ENCODE measurements around the gene TYW1B. TPM values are rescaled to one million over a fixed set of nuclear protein-coding genes. Genes with fewer than 3 reads are reported as not detected.
"Not testable (repeated sequence)": the region's sequence is repeated elsewhere in the genome, so short reads cannot be mapped to it uniquely, and the experiment has no call there.

The TYW1B gene
- total RNA-seq, 4 donors from 2014 or later: 2.4 to 7.1 (median 6.1) TPM

- no peak overlapping the region for H3K27ac ChIP-seq
- no peak for DNase-seq (ENCODE audit: low spot score in 2 of 2)
- peaks cover 0 to 11% (median under 1%) of the 10 kb centered on the region in 4 donors for H3K9me3 ChIP-seq
- WGBS, 2 donors: 96 to 97% methylated on average over 5 of the region's 5 CpGs
- TF ChIP-seq CTCF (IDR thresholded peaks at IDR 0.05): no peak
- no peak for TF ChIP-seq EP300 (IDR thresholded peaks at IDR 0.05)
- TF ChIP-seq POLR2A (IDR thresholded peaks at IDR 0.05): no peak
- H3K27me3 ChIP-seq: no peaks in the 10 kb centered on the region
- no peak overlapping the region for H3K4me3 ChIP-seq
- peaks cover 0 to 22% (median 0%) of the 10 kb centered on the region in 3 donors for H3K36me3 ChIP-seq
- H3K4me1 ChIP-seq: no peaks in the 10 kb centered on the region
Observed at GRCh38 chr7:72753781-72754180, 74.2 kb downstream of the TYW1B start.

DNA sequence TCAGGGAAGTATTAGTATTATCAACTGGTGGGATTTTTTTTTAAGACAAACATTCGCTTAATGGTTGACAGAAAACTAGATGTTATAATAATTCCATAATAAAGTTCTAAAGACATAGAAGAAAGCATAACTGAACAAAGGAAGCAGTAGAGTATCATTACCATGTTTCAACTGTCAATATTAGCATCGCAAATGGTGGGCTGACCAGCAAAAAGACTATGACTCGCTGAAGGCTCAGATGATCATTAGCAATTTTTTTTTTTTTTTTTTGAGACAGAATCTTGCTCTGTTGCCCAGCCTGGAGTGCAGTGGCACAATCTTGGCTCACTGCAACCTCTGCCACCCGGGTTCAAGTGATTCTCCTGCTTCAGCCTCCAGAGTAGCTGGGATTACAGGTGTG, 74.8 kb downstream of the TYW1B start:
- H3K4me3 ChIP-seq; H3K9me3 ChIP-seq; H3K27me3 ChIP-seq; H3K27ac ChIP-seq; DNase-seq (ENCODE audit: low spot score in 2 of 2); H3K4me1 ChIP-seq: not testable (repeated sequence)
- 95 to 98% methylated on average over 4 of the region's 4 CpGs for WGBS, 2 donors
- H3K36me3 ChIP-seq: peaks cover 0 to 17% (median 0%) of the 10 kb centered on the region in 3 donors

GRCh38 chr7:72751978-72752377, 76.0 kb downstream of the TYW1B start:
- 69 to 91% methylated on average over 2 of the region's 2 CpGs for WGBS, 2 donors
- TF ChIP-seq EP300 (IDR thresholded peaks at IDR 0.05) (no peak), CTCF (IDR thresholded peaks at IDR 0.05) (no peak), POLR2A (IDR thresholded peaks at IDR 0.05) (no peak)
- Histone ChIP-seq H3K9me3 (no peaks in the 10 kb centered on the region), H3K4me3 (no peak overlapping the region), H3K36me3 (peaks cover 0 to 7% (median 0%) of the 10 kb centered on the region in 3 donors), H3K27ac (no peak overlapping the region), H3K27me3 (no peaks in the 10 kb centered on the region), H3K4me1 (no peaks in the 10 kb centered on the region)
- no peak for DNase-seq (ENCODE audit: low spot score in 2 of 2)

DNA sequence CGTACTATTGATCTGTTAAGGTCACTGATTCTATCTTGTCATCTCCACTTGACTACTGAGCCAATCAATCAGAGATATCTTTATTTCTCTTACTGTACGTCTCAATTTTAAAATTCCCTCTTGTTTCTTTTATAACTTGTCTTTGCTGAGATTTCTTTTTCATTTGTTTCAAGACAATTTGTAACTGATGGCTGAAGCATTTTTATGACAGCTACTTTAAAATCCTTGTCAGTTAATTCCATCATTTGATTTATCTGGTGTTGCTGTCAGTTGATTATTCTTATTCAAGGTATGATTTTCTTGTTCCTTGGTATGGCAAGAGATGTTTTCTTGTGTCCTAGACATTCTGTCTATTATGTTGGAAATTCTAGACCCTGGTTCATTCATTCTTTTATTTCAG, 76.6 kb downstream of the TYW1B start:
- 95 to 97% methylated on average over 2 of the region's 2 CpGs for WGBS, 2 donors
- no peak overlapping the region for H3K27ac ChIP-seq
- TF ChIP-seq CTCF (IDR thresholded peaks at IDR 0.05): no peak
- TF ChIP-seq EP300 (IDR thresholded peaks at IDR 0.05): no peak
- TF ChIP-seq POLR2A (IDR thresholded peaks at IDR 0.05): no peak
- H3K4me3 ChIP-seq: no peak overlapping the region
- no peaks in the 10 kb centered on the region for H3K9me3 ChIP-seq
- no peak for DNase-seq (ENCODE audit: low spot score in 2 of 2)
- no peaks in the 10 kb centered on the region for H3K27me3 ChIP-seq
- no peaks in the 10 kb centered on the region for H3K4me1 ChIP-seq
- H3K36me3 ChIP-seq: peaks cover 0 to 7% (median 0%) of the 10 kb centered on the region in 3 donors

GRCh38 chr7:72748649-72749048, 79.4 kb downstream of the TYW1B start:
- DNase-seq (ENCODE audit: low spot score in 2 of 2); H3K4me1 ChIP-seq; H3K27me3 ChIP-seq; H3K4me3 ChIP-seq; H3K27ac ChIP-seq; H3K36me3 ChIP-seq; H3K9me3 ChIP-seq: not testable (repeated sequence)

GRCh38 chr7:72744244-72744926, 83.6 kb downstream of the TYW1B start:
- not testable (repeated sequence) for H3K27ac ChIP-seq; H3K27me3 ChIP-seq; H3K4me1 ChIP-seq; DNase-seq (ENCODE audit: low spot score in 2 of 2); H3K9me3 ChIP-seq
- H3K4me3 ChIP-seq: peak overlapping the region in 1 of 4 donors; percentile 27
- H3K36me3 ChIP-seq: peaks cover 0 to 23% (median 0%) of the 10 kb centered on the region in 3 donors
- 47 to 59% methylated on average over 10 of the region's 10 CpGs for WGBS, 2 donors

- not testable (repeated sequence) for H3K4me1 ChIP-seq; H3K27ac ChIP-seq; H3K9me3 ChIP-seq; H3K4me3 ChIP-seq; DNase-seq (ENCODE audit: low spot score in 2 of 2); H3K27me3 ChIP-seq
- peaks cover 0 to 23% (median 0%) of the 10 kb centered on the region in 3 donors for H3K36me3 ChIP-seq
- 76 to 79% methylated on average over 2 of the region's 2 CpGs for WGBS, 2 donors
Observed at GRCh38 chr7:72743801-72744200, 84.2 kb downstream of the TYW1B start.

- H3K4me3 ChIP-seq; DNase-seq (ENCODE audit: low spot score in 2 of 2); H3K27ac ChIP-seq; H3K4me1 ChIP-seq; H3K27me3 ChIP-seq: not testable (repeated sequence)
- H3K9me3 ChIP-seq: peaks cover 0 to 24% (median 3%) of the 10 kb centered on the region in 4 donors
- WGBS, 2 donors: 95% methylated on average over 4 of the region's 11 CpGs; no CpG with 5 or more reads in 1 of the 2 donors
- H3K36me3 ChIP-seq: peaks cover 0 to 44% (median 0%) of the 10 kb centered on the region in 3 donors
Observed at GRCh38 chr7:72739716-72740115, 88.3 kb downstream of the TYW1B start.

- not testable (repeated sequence) for DNase-seq (ENCODE audit: low spot score in 2 of 2); H3K27me3 ChIP-seq; H3K4me3 ChIP-seq; H3K27ac ChIP-seq; H3K4me1 ChIP-seq
- WGBS, 2 donors: 74 to 87% methylated on average over 4 of the region's 4 CpGs
- Histone ChIP-seq H3K36me3 (peaks cover 0 to 40% (median 0%) of the 10 kb centered on the region in 3 donors), H3K9me3 (peaks cover 0 to 31% (median 3%) of the 10 kb centered on the region in 4 donors)
Observed at GRCh38 chr7:72735855-72736254, 92.1 kb downstream of the TYW1B start.

DNA sequence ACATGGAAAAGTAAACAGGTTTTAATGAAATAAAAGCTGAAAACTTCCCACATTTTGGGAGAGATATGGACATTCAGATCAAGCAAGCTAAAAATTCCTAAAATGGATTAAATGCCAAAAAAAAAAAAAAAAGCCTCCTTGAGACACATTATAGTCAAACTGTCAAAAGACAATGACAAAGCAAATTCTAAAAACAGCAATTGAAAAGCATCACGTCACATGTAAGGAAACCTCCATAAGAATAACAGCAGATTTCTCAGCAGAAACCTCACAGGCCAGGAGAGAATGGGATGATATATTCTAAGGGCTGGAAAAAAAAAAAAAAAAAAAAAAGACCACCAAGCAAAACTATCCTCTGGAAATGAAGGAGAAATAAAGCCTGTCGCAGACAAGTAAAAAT, 97.2 kb downstream of the TYW1B start:
- peaks cover 0 to 43% (median 0%) of the 10 kb centered on the region in 3 donors for H3K36me3 ChIP-seq
- H3K4me1 ChIP-seq; DNase-seq (ENCODE audit: low spot score in 2 of 2); H3K27ac ChIP-seq; H3K27me3 ChIP-seq; H3K4me3 ChIP-seq: not testable (repeated sequence)
- 92 to 97% methylated on average over 2 of the region's 2 CpGs for WGBS, 2 donors
- H3K9me3 ChIP-seq: peaks cover 0 to 21% (median 0%) of the 10 kb centered on the region in 4 donors

Data from tibial nerve (tissue), 4 donors.